Transverse colon (tissue), 4 donors: Measurements from ENCODE around the gene TPRX1. TPM values are rescaled to one million over a fixed set of nuclear protein-coding genes. Genes with fewer than 3 reads are reported as not detected.
"Not testable (repeated sequence)": the region's sequence is repeated elsewhere in the genome, so short reads cannot be mapped to it uniquely, and the experiment has no call there.

ENCODE experiments used
- DNase-seq: peaks from one replicate; pipeline ENCODE4 v3.0.0-alpha.2; 2019
- H3K27ac ChIP-seq, 4 donors: fragments of 200-600 bp; sonication (generic); 2 replicates each; pipeline ENCODE4 v1.5.1; 2016 to 2018; ENCODE audit warnings: inconsistent platforms in 4 of 4
- H3K27me3 ChIP-seq: fragments of 200-600 bp; sonication (generic); 2 replicates; pipeline ENCODE4 v1.5.1; 2017; ENCODE audit warnings: inconsistent platforms
- H3K36me3 ChIP-seq, 4 donors: fragments of 200-600 bp; sonication (generic); 2 replicates each; pipeline ENCODE4 v1.5.1; 2017 to 2019; ENCODE audit warnings: inconsistent platforms in 4 of 4
- H3K4me1 ChIP-seq, 4 donors: fragments of 200-600 bp; sonication (generic); 2 replicates each; pipeline ENCODE4 v1.5.1; 2017 to 2020; ENCODE audit warnings: inconsistent platforms in 4 of 4
- H3K4me3 ChIP-seq, 4 donors: fragments of 200-600 bp; sonication (generic); 1 replicate in 1 of 4; 2 replicates in 3 of 4; pipeline versions ENCODE4 v1.5.1 to v1.6.1; 2017 to 2019; ENCODE audit warnings: inconsistent platforms in 4 of 4
- H3K9me3 ChIP-seq, 2 donors: fragments of 200-600 bp; sonication (generic); 2 replicates each; pipeline ENCODE4 v1.5.1; 2017 to 2019; ENCODE audit warnings: inconsistent platforms in 2 of 2
- EP300 ChIP-seq: sonication (generic); formaldehyde crosslinking; IDR thresholded peaks from one replicate; pipeline ENCODE4 v1.6.1; 2017; ENCODE audit warnings: antibody characterized with exemption, low read depth
- POLR2A ChIP-seq: fragments of 450-650 bp; IDR thresholded peaks from one replicate; pipeline ENCODE4 v1.6.1; 2016; ENCODE audit warnings: antibody characterized with exemption, mild to moderate bottlenecking, moderate library complexity
- POLR2AphosphoS5 ChIP-seq, 3 donors: sonication (generic); formaldehyde crosslinking; IDR thresholded peaks; one replicate each; pipeline ENCODE4 v1.6.1; 2016; ENCODE audit warnings: antibody characterized with exemption in 3 of 3
- WGBS, 2 donors: methylation state at CpG; one replicate each; pipeline ENCODE4 v1.1.5; 2018; ENCODE audit warnings: low coverage in 1 of 2; 5-methylcytosine and 5-hydroxymethylcytosine counted together
- in situ Hi-C, 4 donors: fragments of 200-750 bp; cut with MboI; loops; one replicate each; pipeline versions ENCODE4 v1.15.0 to v1.15.1; 2017; ENCODE audit warnings: low sequenced_read_pairs in 3 of 4, low pct_ligation_motif_present in 1 of 4, low pct_unique_long_range_greater_than_20kb in 1 of 4
- intact Hi-C: fragments of 100-400 bp; cut with DNase I; formaldehyde crosslinking; loops from one replicate; pipeline ENCODE4 v1.15.1; 2023; ENCODE audit warnings: low total_unique reads
- total RNA-seq, 4 donors: library from RNA; depleted of rRNA; stranded (reverse); fragments of >200 nt; gene quantifications; one replicate each; pipeline ENCODE4 v1.1.0, GENCODE V29; 2016
- TF ChIP-seq, protein P1 (sequence below), 5 experiments: fragments of 200-600 bp in 3 of 5; fragments of 450-650 bp in 2 of 5; sonication (generic) in 3 of 5; IDR thresholded peaks; 1 replicate in 2 of 5; 2 replicates in 3 of 5; pipeline ENCODE4 v1.5.1; 2016 to 2017; ENCODE audit warnings: antibody characterized with exemption in 5 of 5, inconsistent platforms in 3 of 5, mild to moderate bottlenecking in 2 of 5, moderate library complexity in 1 of 5

Gene TPRX1
- total RNA-seq, 4 donors from 2014 or later, result not detected

GRCh38 chr19:47819858-47820257 is 15.5 kb upstream of the TPRX1 start:
- Histone ChIP-seq H3K27me3 (peaks cover 36% of the 10 kb centered on the region), H3K4me3 (no peak overlapping the region), H3K4me1 (no peaks in the 10 kb centered on the region), H3K9me3 (no peaks in the 10 kb centered on the region), H3K27ac (no peak overlapping the region), H3K36me3 (no peaks in the 10 kb centered on the region)
- TF ChIP-seq POLR2AphosphoS5 (IDR thresholded peaks at IDR 0.05) (no peak), POLR2A (no peak), EP300 (no peak)
- TF ChIP-seq, protein P1, sequence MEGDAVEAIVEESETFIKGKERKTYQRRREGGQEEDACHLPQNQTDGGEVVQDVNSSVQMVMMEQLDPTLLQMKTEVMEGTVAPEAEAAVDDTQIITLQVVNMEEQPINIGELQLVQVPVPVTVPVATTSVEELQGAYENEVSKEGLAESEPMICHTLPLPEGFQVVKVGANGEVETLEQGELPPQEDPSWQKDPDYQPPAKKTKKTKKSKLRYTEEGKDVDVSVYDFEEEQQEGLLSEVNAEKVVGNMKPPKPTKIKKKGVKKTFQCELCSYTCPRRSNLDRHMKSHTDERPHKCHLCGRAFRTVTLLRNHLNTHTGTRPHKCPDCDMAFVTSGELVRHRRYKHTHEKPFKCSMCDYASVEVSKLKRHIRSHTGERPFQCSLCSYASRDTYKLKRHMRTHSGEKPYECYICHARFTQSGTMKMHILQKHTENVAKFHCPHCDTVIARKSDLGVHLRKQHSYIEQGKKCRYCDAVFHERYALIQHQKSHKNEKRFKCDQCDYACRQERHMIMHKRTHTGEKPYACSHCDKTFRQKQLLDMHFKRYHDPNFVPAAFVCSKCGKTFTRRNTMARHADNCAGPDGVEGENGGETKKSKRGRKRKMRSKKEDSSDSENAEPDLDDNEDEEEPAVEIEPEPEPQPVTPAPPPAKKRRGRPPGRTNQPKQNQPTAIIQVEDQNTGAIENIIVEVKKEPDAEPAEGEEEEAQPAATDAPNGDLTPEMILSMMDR (IDR thresholded peaks at IDR 0.05), result no peak
- DNase-seq, result no peak
- intact Hi-C loops, result loop anchor here (5.0 kb wide), 1 partner anchor 587 kb away; no protein-coding TSS in a partner anchor
- in situ Hi-C loops, result no loop called here
- WGBS, 2 donors, result 6% methylated on average over 10 of the region's 10 CpGs; no CpG with 5 or more reads in 1 of the 2 donors

GRCh38 chr19:47818221-47818620 is 13.9 kb upstream of the TPRX1 start:
- H3K27me3 ChIP-seq, result peaks cover 36% of the 10 kb centered on the region
- H3K9me3 ChIP-seq, intact Hi-C loops, DNase-seq, in situ Hi-C loops, H3K4me3 ChIP-seq, H3K27ac ChIP-seq, H3K4me1 ChIP-seq, H3K36me3 ChIP-seq: not testable (repeated sequence)
- WGBS, 2 donors, result 80 to 100% methylated on average over 1 of the region's 1 CpG

DNA sequence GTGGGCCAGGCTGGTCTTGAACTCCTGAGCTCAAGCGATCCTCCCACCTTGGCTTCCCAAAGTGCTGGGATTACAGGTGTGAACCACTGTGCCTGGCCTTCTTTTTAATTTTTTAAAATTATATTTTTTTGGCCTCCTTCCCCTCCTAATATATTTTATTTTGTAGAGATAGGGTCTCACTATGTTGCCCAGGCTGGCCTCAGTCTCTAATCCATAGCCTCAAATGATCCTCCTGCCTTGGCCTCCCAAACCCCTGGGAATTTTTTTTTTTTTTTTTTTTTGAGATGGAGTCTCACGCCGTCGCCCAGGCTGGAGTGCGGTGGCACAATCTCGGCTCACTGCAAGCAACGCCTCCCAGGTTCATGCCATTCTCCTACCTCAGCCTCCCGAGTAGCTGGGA is 11.9 kb upstream of the TPRX1 start:
- H3K4me3 ChIP-seq, in situ Hi-C loops, intact Hi-C loops, DNase-seq, H3K4me1 ChIP-seq, H3K27ac ChIP-seq, H3K9me3 ChIP-seq, H3K36me3 ChIP-seq: not testable (repeated sequence)
- 88 to 93% methylated on average over 8 of the region's 8 CpGs for WGBS, 2 donors
- H3K27me3 ChIP-seq, result peaks cover 25% of the 10 kb centered on the region

DNA sequence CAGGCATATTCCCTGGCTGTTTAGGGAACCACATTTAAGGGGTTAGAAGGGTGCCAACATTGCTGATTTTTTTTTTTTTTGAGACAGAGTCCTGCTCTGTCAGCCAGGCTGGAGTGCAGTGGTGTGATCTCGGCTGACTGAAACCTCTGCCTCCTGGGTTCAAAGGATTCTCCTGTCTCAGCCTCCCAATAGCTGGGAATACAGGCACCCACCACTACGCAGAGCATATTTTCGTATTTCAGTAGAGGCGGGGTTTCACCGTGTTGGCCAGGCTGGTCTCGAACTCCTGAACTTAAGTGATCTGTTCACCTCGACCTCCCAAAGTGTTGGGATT is 9.6 kb upstream of the TPRX1 start:
- no peaks in the 10 kb centered on the region for H3K9me3 ChIP-seq
- TF ChIP-seq POLR2A, result no peak
- TF ChIP-seq, protein P1 (IDR thresholded peaks at IDR 0.05), result no peak
- TF ChIP-seq EP300, result no peak
- no peak for TF ChIP-seq POLR2AphosphoS5 (IDR thresholded peaks at IDR 0.05)
- H3K4me3 ChIP-seq, result no peak overlapping the region
- intact Hi-C loops (no loop called here), in situ Hi-C loops (no loop called here)
- 52% methylated on average over 7 of the region's 7 CpGs; no CpG with 5 or more reads in 1 of the 2 donors for WGBS, 2 donors
- no peaks in the 10 kb centered on the region for H3K4me1 ChIP-seq
- DNase-seq, result no peak
- H3K36me3 ChIP-seq, result no peaks in the 10 kb centered on the region
- peaks cover 2% of the 10 kb centered on the region for H3K27me3 ChIP-seq
- H3K27ac ChIP-seq, result no peak overlapping the region

- H3K27ac ChIP-seq, result no peak overlapping the region
- intact Hi-C loops (no loop called here), in situ Hi-C loops (no loop called here)
- no peak overlapping the region for H3K4me3 ChIP-seq
- 0 to 30% methylated on average over 1 to 17 of the region's 17 CpGs for WGBS, 2 donors
- no peaks in the 10 kb centered on the region for H3K27me3 ChIP-seq
- H3K4me1 ChIP-seq, result no peaks in the 10 kb centered on the region
- DNase-seq, result peak; percentile 81
- no peaks in the 10 kb centered on the region for H3K9me3 ChIP-seq
- TF ChIP-seq EP300, result no peak
- TF ChIP-seq, protein P1 (IDR thresholded peaks at IDR 0.05), result peak; percentile 42 to 71 (median 62)
- no peaks in the 10 kb centered on the region for H3K36me3 ChIP-seq
Observed at GRCh38 chr19:47813304-47813994, 9.1 kb upstream of the TPRX1 start.
